K562 (cell line): ENCODE results near the gene BORCS8. TPM values are rescaled to one million over a fixed set of nuclear protein-coding genes. Genes with fewer than 3 reads are reported as not detected.

ENCODE experiments used
- ATAC-seq: fragments of 200-7000 bp; cut with Tn5 transposase; 3 replicates; pipeline ENCODE4 v1.9.1; 2020; ENCODE audit warnings: moderate library complexity
- BruUV-seq: library from RNA; stranded (reverse); fragments of 400-500 nt; replicated peaks from 2 replicates; lab custom pipeline; 2021; lab: Mats Ljungman, UMichigan
- CTCF ChIA-PET: fragments of 300-600 bp; formaldehyde crosslinking; extraction: SDS; loops from one replicate; lab custom pipeline; 2021; ENCODE audit warnings: low intra/inter-chr PET ratio; lab: Yijun Ruan, JAX
- POLR2A ChIA-PET: fragments of 300-600, 350-650 bp; sonication (Branson Sonifier 250); formaldehyde crosslinking; extraction: SDS; loops from one replicate; lab custom pipeline; 2021; ENCODE audit warnings: antibody characterized with exemption, inconsistent platforms; lab: Yijun Ruan, JAX
- DNase-seq, 4 experiments: peaks; one replicate each; pipeline versions ENCODE4 v3.0.0 to v3.0.0-alpha.2; 2011 to 2018; ENCODE audit warnings: low spot score in 3 of 4, mixed read lengths in 3 of 4; ENCODE audit errors: extremely low read depth in 1 of 4
- FAIRE-seq: peaks from 2 replicates; lab custom pipeline; 2011; peaks lifted over from hg19 to GRCh38; lab: Jason Lieb, UNC
- H2AFZ ChIP-seq: 2 replicates; pipeline ENCODE4 v1.6.0; 2011; ENCODE audit warnings: low read depth, low read length, control low read depth, inconsistent platforms
- H3K27ac ChIP-seq: fragments of 200-600 bp; 3 replicates; pipeline ENCODE4 v1.8.0; 2011; ENCODE audit warnings: low read depth, mild to moderate bottlenecking, control low read depth, inconsistent platforms, low read length, moderate library complexity, mixed read lengths; ENCODE audit errors: extremely low read depth
- H3K27me3 ChIP-seq, 2 experiments: fragments of 300-600 bp in 1 of 2; 2 replicates in 1 of 2; 3 replicates in 1 of 2; pipeline versions ENCODE4 v1.6.0 to v1.8.0; 2011; ENCODE audit warnings: inconsistent platforms in 2 of 2, low read length in 2 of 2, mild to moderate bottlenecking in 1 of 2, mixed read lengths in 1 of 2, moderate library complexity in 1 of 2; ENCODE audit not compliant: control insufficient read depth in 2 of 2, insufficient read depth in 2 of 2
- H3K36me3 ChIP-seq: fragments of 300-600 bp; 3 replicates; pipeline ENCODE4 v1.8.0; 2011; ENCODE audit warnings: mild to moderate bottlenecking, low read length, inconsistent platforms; ENCODE audit not compliant: control insufficient read depth, insufficient read depth
- H3K4me1 ChIP-seq, 2 experiments: fragments of 200-600 bp in 1 of 2; replicated peaks in 1 of 2; 2 replicates in 1 of 2; 3 replicates in 1 of 2; pipeline versions ENCODE4 v1.5.1 to v1.8.0; 2011; ENCODE audit warnings: inconsistent platforms in 2 of 2, low read length in 2 of 2, mild to moderate bottlenecking in 1 of 2, mixed read lengths in 1 of 2, moderate library complexity in 1 of 2; ENCODE audit not compliant: control insufficient read depth in 2 of 2, insufficient read depth in 2 of 2
- H3K4me2 ChIP-seq: 2 replicates; pipeline ENCODE4 v1.6.1; 2011; ENCODE audit warnings: low read length, control low read depth, inconsistent platforms, mixed read lengths; ENCODE audit not compliant: insufficient read depth
- H3K4me3 ChIP-seq: fragments of 200-600 bp; sonication (generic), shearing (Covaris generic); 2 replicates; pipeline ENCODE4 v1.5.1; 2016; ENCODE audit warnings: control low read depth, inconsistent platforms
- H3K79me2 ChIP-seq: fragments of 200-600 bp; 3 replicates; pipeline ENCODE4 v1.8.0; 2011; ENCODE audit warnings: low read length, inconsistent platforms; ENCODE audit not compliant: control insufficient read depth, insufficient read depth
- H3K9ac ChIP-seq, 2 experiments: 2 replicates each; pipeline versions ENCODE4 v1.6.0 to v1.6.1; 2011; ENCODE audit warnings: low read depth in 2 of 2, low read length in 2 of 2, control low read depth in 1 of 2, inconsistent platforms in 1 of 2, mild to moderate bottlenecking in 1 of 2, mixed read lengths in 1 of 2; ENCODE audit not compliant: insufficient read depth in 1 of 2
- H3K9me1 ChIP-seq: one replicate; pipeline ENCODE4 v1.6.0; 2011; ENCODE audit warnings: inconsistent platforms, mild to moderate bottlenecking, low read length, moderate library complexity; ENCODE audit not compliant: control insufficient read depth, insufficient read depth
- H3K9me3 ChIP-seq: replicated peaks from 2 replicates; pipeline ENCODE4 v1.5.1; 2011; ENCODE audit warnings: low read depth, low read length, inconsistent platforms; ENCODE audit not compliant: control insufficient read depth, insufficient read depth
- H4K20me1 ChIP-seq: replicated peaks from 2 replicates; pipeline ENCODE4 v1.6.1; 2011; ENCODE audit warnings: low read length, inconsistent platforms, mixed read lengths; ENCODE audit not compliant: control insufficient read depth, insufficient read depth
- CBX8 ChIP-seq: fragments of 200-600 bp; sonication (generic); IDR thresholded peaks from 2 replicates; pipeline ENCODE4 v1.6.1; 2012; ENCODE audit warnings: borderline replicate concordance, mixed run types, low read depth, mild to moderate bottlenecking, moderate library complexity, mixed read lengths, low read length, control low read depth, inconsistent platforms; ENCODE audit not compliant: poor library complexity, severe bottlenecking; ENCODE audit errors: extremely low read depth
- E4F1 ChIP-seq: fragments of 250-450 bp; sonication (Bioruptor Pico); IDR thresholded peaks from 2 replicates; pipeline ENCODE4 v1.5.0; 2021; ENCODE audit warnings: mild to moderate bottlenecking, borderline replicate concordance
- ELF1 ChIP-seq: fragments of 200-800 bp; sonication (Bioruptor generic); IDR thresholded peaks from 2 replicates; pipeline ENCODE4 v1.6.1; 2016; ENCODE audit warnings: missing genetic modification characterization, missing compliant biosample characterization
- GATA2 ChIP-seq: sonication (generic); formaldehyde crosslinking; IDR thresholded peaks from 2 replicates; pipeline ENCODE4 v1.4.0; 2020; ENCODE audit warnings: mild to moderate bottlenecking, missing genetic modification reagents
- GATAD2A ChIP-seq: fragments of 450-650 bp; IDR thresholded peaks from 2 replicates; pipeline ENCODE4 v1.6.1; 2017
- MNT ChIP-seq, 2 experiments: fragments of 450-650 bp; conservative IDR thresholded peaks; 2 replicates each; pipeline ENCODE4 v1.6.1; 2017; ENCODE audit warnings: mild to moderate bottlenecking in 2 of 2, moderate library complexity in 2 of 2
- MTA3 ChIP-seq: fragments of 450-650 bp; formaldehyde crosslinking; IDR thresholded peaks from 2 replicates; pipeline ENCODE4 v1.6.1; 2017; ENCODE audit warnings: mild to moderate bottlenecking, borderline replicate concordance
- NFRKB ChIP-seq: fragments of 450-650 bp; IDR thresholded peaks from 2 replicates; pipeline ENCODE4 v1.6.1; 2016; ENCODE audit warnings: low read depth
- POLR2G ChIP-seq: fragments of 200-400 bp; formaldehyde crosslinking; IDR thresholded peaks from 2 replicates; pipeline ENCODE4 v1.6.1; 2017; ENCODE audit warnings: low read depth, mild to moderate bottlenecking, antibody characterized with exemption, low read length, moderate library complexity
- SMAD1 ChIP-seq: fragments of 150-350 bp; IDR thresholded peaks from 2 replicates; pipeline ENCODE4 v1.6.1; 2014; ENCODE audit warnings: low read length, low read depth; ENCODE audit not compliant: partially characterized antibody
- TBL1XR1 ChIP-seq, 2 experiments: IDR thresholded peaks; 2 replicates each; pipeline ENCODE4 v1.6.1; 2012; ENCODE audit warnings: improper control_type of control experiment in 2 of 2, low read length in 2 of 2, mild to moderate bottlenecking in 1 of 2
- THAP12 ChIP-seq: fragments of 250-450 bp; sonication (Bioruptor Pico); IDR thresholded peaks from 2 replicates; pipeline ENCODE4 v1.9.0; 2021; ENCODE audit warnings: mild to moderate bottlenecking, inconsistent platforms
- ZNF121 ChIP-seq: sonication (generic); formaldehyde crosslinking; conservative IDR thresholded peaks from 2 replicates; pipeline ENCODE4 v1.8.0; 2022; ENCODE audit warnings: missing genetic modification reagents
- ZNF282 ChIP-seq: sonication (generic); formaldehyde crosslinking; IDR thresholded peaks from 2 replicates; pipeline ENCODE4 v1.8.1; 2023; ENCODE audit warnings: missing genetic modification reagents
- ZNF398 ChIP-seq: fragments of 250-450 bp; sonication (Bioruptor Pico); IDR thresholded peaks from 2 replicates; pipeline ENCODE4 v1.8.0; 2021; ENCODE audit warnings: moderate library complexity, mild to moderate bottlenecking, inconsistent platforms
- WGBS: fragments of 100-300 bp; shearing (Covaris generic); methylation state at CpG from one replicate; pipeline ENCODE4 v1.1.6; 2016; ENCODE audit warnings: low coverage, mixed read lengths; ENCODE audit not compliant: insufficient coverage; ENCODE audit errors: missing lambda C conversion rate; 5-methylcytosine and 5-hydroxymethylcytosine counted together
- in situ Hi-C: fragments of 300-500 bp; cut with MboI; formaldehyde crosslinking; loops from 4 replicates; pipeline ENCODE4 v1.15.0; 2018; ENCODE audit warnings: inconsistent platforms, mixed read lengths
- intact Hi-C: fragments of 100-400 bp; cut with micrococcal nuclease; formaldehyde crosslinking; loops from 2 replicates; pipeline ENCODE4 v1.14.2; 2022
- polyA plus RNA-seq, 8 experiments: library from polyadenylated mRNA; depleted of rRNA in 4 of 8; stranded (reverse) in 5 of 8; unstranded in 3 of 8; fragments of >200 nt; fragmentation: Nextera tagmentation in 2 of 8; fragmentation: Illumina TruSeq in 1 of 8; extraction: Ambion mirVana in 2 of 8; extraction: Trizol in 1 of 8; gene quantifications; 2 replicates each; pipeline versions ENCODE4 v1.2.1 to v1.2.3, GENCODE V29; 2011 to 2014; ENCODE audit warnings: inconsistent platforms in 1 of 8, missing spikeins in 1 of 8
- total RNA-seq, 7 experiments: library from RNA; depleted of rRNA in 6 of 7; stranded (reverse); fragments of >200 nt in 6 of 7; fragmentation: Illumina TruSeq in 2 of 7; extraction: Trizol in 2 of 7; gene quantifications; 2 replicates each; pipeline versions ENCODE4 v1.2.1 to v1.2.3, GENCODE V29; 2011 to 2021; ENCODE audit warnings: low replicate concordance in 1 of 7

BORCS8 gene
- total and polyA plus RNA-seq, 9 of the 15 experiments (the other 6 are each of a cell fraction or from before 2014, with no cell fraction given), result 4.6 to 33.6 (median 16.3) TPM

- FAIRE-seq (no peak), ATAC-seq (no peak), DNase-seq (no peak)
- no peaks in the 10 kb centered on the region for H3K9me1 ChIP-seq
- whole genome bisulfite sequencing, result 22% methylated on average over 1 of the region's 2 CpGs
- peak overlapping the region in 1 of 2 experiments; percentile 41; a peak in 1 of 4 replicates for H3K9ac ChIP-seq
- H4K20me1 ChIP-seq, result no peaks in the 10 kb centered on the region
- no peaks in the 10 kb centered on the region for H3K36me3 ChIP-seq
- H3K9me3 ChIP-seq, result no peaks in the 10 kb centered on the region
- no peak overlapping the region for H3K4me3 ChIP-seq
- no peak overlapping the region for H3K27ac ChIP-seq
- intact Hi-C loops, result no loop called here
- no TSS peak for BruUV-seq
- H3K4me1 ChIP-seq, result peaks cover 0 to 22% of the 10 kb centered on the region in 2 experiments; a peak in 2 of 5 replicates
- ChIA-PET POLR2A (no interaction called here), CTCF (no interaction called here)
- H3K79me2 ChIP-seq, result no peaks in the 10 kb centered on the region
- no peak overlapping the region for H3K4me2 ChIP-seq
- H3K27me3 ChIP-seq, result no peaks in the 10 kb centered on the region
- in situ Hi-C loops, result no loop called here
- H2AFZ ChIP-seq, result no peak overlapping the region
- TF ChIP-seq ZNF398 (CRISPR knock-in tag), result no peak
- TF ChIP-seq ZNF282 (CRISPR knock-in tag), result no peak
- TF ChIP-seq CBX8, result no peak
- TF ChIP-seq NFRKB, result no peak
- no peak for TF ChIP-seq MNT (conservative IDR thresholded peaks at IDR 0.05)
- no peak for TF ChIP-seq GATAD2A
- no peak for TF ChIP-seq MTA3
- no peak for TF ChIP-seq E4F1 (CRISPR knock-in tag)
- no peak for TF ChIP-seq ELF1 (tag)
- TF ChIP-seq POLR2G, result no peak
- no peak for TF ChIP-seq THAP12
- no peak for TF ChIP-seq ZNF121 (CRISPR knock-in tag)
- TF ChIP-seq TBL1XR1 (IDR thresholded peaks at IDR 0.05; ENCODE audit: low read length in 2 of 2), result no peak
- TF ChIP-seq GATA2, result no peak
- TF ChIP-seq SMAD1, result no peak
Observed at GRCh38 chr19:19149435-19149834, 42.5 kb downstream of the BORCS8 start.
